HG03354 (cell line): ENCODE results near the gene SORL1.
A peak's percentile ranks its signal among the peaks of the same experiment; 100 is the strongest.

ENCODE experiments used
- ATAC-seq: cut with Tn5 transposase; IDR thresholded peaks from one replicate; pipeline ENCODE4 v1.9.1; 2021; ENCODE audit warnings: mild to moderate bottlenecking; ENCODE audit not compliant: unreplicated experiment, poor library complexity, severe bottlenecking

Gene SORL1

DNA sequence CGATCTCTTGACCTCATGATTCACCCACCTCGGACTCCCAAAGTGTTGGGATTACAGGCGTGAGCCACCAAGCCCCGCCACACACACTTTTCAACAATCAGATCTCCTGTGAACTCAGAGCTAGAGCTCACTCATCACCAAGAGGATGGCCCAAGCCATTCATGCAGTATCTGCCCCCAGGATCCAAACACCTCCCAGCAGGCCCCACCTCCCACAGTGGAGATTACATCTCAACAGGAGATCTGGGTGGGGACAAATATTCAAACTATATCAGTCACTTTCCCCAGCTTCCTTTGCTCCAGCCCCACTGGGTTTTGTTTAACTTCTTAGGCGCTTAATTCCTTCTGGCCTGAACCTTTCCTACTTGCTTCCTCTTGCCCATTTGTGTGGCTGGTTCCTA is 26.3 kb upstream of the SORL1 start:
- ATAC-seq = no peak

DNA sequence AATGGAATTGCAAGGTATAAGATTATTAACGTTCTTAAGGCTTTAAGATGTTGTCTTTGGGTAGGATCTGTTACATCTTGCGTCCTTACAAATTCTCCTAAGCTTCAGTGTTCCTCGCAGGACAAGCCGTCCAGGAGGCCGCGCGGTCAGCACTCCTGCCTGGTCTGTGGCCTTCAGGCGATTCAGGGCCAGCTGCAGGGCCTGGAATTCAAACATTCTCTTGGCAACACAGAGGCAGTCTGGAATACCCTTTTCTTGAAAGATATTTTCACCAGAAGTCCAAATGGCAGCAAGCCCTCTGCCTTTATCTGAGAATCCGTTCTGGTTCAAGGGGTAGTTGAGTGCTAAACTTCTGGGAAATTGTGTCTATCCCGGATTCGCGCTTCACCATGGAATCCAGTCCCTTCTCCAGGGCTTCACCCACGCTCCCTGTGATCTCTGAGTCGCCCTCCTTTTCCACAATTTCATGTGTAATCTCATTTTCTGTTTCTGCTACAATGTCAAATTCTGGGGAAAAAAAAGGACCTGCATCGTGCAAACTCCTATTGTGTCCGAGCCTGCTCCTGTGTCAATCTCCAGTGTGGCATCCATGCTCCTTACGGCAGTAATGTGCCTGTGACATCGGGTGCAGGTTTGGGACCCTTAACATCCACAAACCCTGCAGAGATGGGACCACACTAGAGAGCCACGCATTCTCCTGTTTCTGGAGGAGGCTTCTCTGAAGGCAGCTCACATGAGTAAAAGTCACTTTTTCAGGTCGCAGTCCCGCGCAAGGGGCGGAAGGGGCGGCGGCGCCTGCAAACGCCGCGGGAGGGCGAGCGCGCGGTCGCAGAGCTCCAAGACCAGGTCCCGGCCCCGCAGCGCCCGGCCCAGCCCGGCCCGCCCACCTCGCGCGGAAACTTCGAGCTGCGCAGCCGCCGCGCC is 25.4 kb upstream of the SORL1 start:
- ATAC-seq = peak; percentile 51

DNA sequence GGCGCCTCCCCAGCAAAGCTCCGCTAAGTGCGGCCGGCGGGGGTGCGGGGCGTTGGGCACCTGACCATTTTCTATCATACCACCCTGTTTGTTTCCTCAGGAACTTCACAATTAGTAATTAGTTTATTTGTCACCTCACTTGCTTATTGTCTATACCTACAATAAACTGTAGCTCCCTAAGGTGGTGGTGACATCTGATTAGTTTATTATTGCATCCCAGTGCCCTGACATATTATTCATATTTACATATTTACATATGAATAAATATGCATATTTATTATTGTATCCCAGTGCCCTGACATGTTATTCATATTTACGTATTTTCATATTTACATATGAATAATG is 24.7 kb upstream of the SORL1 start:
- ATAC-seq = no peak

DNA sequence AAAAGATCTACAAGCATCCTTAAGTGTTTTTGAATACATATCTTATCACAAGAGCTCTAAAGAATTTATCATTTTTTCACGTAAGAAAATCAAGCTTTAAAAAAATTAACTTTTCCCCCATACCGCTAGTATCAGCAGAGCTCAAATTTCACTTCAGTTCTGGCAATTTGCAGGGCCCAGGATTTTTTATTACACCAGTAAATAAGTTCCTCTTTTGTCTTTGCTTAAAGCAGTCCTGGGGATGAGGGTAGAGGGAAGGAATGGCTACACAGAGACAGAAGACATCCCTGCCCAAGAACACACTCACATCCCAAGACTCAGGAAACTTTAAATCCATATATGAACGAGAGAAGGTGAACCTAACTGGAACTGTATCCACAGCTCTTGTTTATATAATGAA is 22.6 kb upstream of the SORL1 start:
- ATAC-seq = no peak

DNA sequence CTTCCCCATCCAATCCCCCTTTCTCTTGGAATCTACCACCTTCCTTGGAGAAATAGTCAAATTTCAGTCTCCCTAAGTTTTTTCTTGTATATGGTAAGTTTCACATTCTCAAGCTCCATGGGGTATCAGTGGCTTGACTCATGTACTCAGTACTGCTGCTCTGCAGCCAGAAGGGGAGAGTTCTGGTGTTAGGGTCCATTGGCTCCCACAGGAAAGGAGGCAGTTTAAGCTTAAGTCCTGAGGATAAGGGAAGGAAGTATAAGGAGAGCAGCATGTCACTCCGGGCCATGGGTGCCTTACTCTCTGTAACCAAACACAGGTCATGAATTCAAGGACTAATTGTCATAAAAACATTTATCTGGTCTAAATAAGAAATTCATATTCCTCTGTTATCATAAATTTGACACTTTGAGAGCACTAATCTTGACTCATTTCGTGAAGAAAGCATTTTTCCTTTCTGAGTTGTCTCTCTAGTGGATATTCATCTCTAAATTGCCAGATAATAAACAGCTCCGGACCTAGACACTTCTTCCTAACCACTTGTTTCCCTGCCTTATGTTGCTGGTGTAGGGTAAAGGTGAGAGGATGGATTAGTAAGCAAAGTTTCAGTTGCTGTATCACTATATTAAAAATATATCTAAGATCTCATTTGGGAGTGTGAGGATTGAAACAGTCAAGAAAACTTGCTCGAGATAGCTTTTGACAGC is 20.1 kb upstream of the SORL1 start:
- no peak for ATAC-seq

DNA sequence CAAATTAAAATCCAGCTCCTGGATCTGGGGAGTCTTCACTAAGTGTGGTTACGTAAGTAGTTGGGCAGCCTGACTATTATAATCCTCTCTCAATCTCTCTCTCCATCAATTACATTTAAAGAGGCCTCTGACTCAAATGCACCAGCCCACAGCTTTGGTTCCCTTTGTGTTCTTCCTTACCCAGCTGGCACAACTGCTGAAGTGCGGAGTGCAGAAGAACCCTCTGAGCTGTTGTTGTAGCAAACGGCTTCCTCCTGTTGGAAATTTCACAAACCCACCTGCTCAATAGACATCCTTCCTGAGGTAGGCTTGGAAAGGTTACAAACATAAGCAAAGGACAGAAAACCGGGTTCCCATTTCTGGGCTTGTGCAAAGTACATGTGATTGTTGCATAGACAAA is 17.0 kb upstream of the SORL1 start:
- ATAC-seq = no peak

DNA sequence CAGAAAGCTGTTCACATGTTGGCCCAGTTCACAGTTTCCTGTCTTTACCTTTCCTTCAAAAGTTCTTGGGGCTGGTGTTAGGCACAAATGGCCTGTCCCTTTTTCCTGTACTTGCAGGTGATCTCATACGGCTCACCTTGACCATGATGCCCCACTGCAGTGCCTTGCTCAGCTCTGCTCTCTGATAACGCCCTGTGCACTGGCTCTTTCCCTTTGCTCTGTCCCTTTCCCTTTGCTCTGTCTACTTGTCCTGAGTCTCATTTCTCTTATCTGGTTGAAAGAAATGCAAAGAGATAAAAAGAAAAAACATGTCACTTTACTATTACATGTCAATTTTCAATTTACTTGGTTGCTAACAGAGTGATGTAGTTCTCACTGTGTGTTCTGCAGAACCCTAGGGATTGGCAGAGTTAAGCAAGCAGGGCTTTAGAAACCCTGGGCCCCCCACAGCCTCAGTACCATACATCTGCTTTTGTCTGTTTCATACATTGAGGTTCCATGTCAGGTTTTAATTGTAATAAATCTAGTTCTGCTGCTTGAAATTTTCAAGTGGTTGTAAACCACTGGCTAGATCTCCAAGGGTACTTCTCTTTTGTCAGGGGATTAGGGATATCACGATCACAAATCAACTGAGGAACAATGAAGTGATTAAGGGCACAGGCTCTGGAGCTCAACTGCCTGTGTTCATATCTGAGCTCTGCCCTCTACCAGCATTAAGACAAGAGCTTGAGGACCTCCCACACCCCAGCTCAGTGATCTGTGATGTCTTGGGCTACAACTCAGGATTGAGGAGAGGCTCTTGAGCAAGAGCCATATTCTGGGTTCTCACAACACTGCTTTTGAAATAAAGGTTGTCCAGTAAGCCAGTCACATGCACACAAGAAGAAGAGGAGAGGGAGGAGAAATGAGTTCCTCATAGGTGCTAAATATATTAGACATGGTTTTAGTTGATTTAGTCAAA is 16.3 kb upstream of the SORL1 start:
- no peak for ATAC-seq

DNA sequence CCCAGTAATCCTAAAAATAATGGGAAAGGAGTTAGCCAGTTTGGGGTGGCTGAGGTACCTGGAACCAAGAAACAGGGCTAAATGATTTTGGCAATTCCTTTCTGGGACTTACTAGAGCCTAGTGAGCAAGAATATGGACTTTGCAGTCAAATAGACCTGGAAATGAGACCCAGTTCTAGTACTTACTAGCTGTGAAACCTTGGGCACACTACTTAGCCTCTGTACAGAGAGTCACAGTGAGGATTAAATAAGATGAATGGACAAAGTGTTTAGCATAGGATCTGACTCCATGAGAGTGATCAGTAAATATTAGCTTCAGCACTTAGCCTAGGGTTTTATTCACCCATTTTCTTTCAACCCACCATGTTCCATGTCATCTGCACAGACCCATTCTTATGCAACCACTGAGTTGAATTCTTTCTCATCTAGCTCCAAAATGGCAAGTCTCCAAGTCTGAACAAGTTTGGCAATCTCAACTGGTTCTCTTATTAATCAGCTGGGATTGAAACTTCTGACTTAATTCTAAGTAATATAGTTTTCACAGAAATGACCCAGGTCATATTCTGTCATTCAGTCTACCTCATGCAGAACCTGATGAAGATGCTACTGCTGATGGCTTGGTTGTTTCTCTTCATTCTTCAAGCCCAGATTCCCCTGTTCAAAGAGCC is 15.0 kb upstream of the SORL1 start:
- no peak for ATAC-seq

DNA sequence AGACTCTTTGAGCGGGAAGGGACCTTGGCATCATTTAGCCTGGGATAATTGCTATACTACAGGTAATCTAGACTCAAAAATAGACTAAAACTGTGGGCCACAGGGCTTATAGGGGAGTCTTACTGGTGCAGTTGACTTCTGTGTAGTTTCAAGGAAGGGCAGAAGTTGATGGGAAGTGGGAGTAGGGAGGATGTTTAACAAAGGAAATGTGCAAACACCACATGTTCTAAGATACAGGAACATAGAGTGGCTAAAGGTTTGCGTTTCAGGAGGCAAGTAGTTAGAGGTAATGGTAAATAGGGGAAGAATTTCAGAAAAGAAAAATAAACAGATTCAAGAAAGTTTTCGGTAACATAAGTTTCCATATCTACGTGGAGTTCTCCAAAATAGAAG is 14.4 kb upstream of the SORL1 start:
- ATAC-seq = no peak

DNA sequence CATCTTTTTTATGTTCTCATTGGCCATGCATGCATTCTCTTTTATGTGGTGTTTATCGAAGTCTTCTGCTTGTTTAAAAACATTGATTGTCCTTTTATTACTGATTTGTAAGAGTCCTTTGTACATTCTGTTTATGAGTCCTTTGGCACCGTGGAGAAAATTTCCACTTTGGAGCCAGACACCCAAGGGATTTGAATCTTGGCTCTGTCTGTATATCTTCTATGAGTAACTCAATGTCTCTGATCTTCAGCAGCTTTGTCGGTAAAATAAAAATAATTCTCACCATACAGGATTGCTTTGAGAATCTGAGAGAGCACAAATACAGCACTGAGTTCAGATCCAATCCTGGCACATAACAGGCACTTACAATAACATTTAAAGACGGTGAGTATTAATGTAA is 12.8 kb upstream of the SORL1 start:
- ATAC-seq = no peak

DNA sequence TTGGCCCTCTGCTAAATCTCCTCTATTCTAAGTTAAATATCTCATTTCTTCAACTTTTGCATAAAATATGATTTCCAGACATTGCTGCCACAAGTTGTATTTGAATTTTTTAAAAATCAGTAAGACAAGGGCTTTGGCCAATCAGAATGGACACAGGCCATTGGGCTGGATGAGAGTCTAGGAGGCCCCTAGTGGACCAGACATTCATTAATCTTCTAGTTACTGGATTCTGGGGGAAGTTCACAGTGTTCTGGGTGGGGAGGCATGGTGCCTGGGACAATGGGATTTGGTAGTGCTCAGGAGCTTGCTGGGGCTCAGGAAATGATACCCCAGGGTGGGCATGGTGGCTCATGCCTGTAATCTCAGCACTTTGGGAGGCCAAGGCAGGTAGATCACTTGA is 12.4 kb upstream of the SORL1 start:
- ATAC-seq = no peak

DNA sequence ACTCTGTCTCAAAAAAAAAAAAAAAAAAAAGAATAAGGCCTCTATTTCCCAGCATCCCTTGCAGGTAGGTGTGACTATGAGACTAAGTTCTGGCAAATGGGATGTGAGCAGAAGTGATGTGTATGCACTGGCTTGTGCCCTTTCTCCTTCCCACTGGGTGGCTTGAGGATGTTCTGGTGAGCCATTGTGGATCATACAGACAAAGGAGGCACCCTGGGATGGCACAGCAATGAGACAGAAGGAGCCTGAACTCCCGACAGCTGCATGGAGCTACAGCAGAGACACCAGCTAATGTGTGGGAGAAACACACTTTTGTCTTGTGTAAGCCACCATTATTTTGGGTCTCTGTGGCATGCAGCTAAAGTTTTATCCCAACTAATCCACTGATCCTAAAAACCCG is 10.6 kb upstream of the SORL1 start:
- ATAC-seq = no peak

DNA sequence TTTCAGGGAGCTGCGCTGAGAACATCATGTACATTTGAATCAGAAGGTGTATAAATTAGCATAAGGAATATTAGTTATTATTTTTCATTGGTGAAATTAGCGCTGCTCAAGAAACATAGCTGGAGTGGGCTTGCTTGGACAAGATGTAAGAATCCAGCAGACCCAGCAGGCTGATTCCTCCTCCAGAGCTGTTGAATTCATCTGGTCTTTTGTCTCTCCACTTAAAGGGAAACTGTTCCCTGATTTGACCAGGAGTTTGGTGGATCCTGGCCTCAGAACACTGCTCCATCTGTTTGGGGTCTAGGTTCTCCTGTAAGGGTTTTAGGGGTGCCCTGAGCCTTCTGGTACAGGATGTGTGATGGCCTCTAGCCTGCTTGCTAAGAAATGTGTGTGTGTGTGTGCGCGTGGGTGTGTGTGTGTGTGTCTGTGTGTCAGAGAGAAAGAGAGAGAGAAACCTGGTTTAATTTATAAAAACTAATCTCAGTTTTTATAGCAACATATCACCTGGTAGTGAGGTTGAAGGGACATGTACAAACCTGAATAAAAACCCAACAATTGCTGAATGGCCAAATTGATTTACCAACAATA is 8.3 kb upstream of the SORL1 start:
- no peak for ATAC-seq

DNA sequence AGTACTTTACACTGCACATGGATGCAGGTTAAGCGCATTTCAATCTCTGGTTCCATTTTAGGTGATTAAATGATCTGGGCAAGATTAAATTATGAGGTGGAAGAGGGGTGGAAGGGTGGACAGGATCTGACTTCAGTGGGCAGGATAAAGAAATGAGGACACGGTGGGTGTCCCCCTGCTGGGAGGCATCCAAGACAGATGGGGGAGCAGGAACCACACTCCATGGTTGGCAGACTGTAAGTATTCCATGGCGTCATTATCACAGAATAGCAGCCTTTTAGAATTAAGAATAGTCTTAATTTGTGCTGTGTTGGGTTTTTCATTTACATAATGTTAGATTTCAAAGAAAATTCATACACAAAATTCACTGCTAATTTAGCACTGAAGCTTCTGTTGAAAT is 7.6 kb upstream of the SORL1 start:
- ATAC-seq = no peak

DNA sequence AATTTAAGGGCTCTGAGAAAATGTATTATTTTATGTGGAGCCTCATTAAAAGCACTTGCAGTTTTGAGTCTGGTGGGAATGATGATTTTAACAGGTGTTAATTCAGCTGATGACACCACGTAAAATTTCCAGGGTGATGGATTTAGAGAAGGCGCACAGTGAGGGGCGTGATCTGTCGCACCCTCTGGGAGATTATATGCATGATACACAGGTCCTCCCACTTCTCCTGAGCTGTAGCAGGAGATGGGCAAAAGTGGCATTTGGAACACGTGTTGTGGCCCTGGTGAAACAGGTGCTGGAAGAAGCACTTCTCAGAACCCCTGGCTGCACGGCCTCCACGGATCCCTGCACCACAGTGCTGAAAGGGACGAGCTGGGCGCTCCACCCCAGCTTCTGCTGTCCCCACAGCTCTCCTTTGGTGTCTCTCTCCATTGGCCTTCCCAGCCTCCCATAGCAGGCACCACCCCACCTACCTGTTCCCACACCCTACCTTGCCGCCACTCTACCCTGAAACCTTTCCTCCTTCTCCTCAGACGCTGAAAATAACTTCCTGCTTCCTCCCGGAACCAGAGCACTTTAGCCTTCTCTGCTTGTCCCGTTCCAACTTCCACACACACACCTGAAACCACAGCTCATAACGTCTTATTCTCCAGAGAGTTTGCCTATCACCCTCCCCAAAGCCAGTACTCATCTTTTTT is 6.9 kb upstream of the SORL1 start:
- ATAC-seq = peak; percentile 14

DNA sequence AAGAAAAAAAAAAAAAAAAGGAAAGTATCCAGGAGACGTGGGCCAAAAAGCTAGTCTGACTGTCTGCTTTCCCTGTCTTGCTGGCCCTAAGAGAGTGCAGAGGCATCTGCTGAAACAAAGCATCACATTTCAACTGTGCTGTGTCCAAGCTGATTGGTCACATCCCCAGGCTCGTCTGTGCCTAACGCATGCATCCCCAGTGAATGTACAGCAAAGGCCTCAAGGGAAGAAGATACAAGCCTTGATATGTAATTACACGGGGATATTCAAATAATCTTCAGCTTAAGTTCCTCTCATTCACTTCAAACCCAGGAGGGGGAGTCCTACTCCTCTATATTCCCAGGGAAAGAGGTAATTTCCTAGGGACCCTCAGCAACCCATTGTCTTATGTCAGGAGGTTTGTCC is 5.4 kb upstream of the SORL1 start:
- peak; percentile 29 for ATAC-seq

DNA sequence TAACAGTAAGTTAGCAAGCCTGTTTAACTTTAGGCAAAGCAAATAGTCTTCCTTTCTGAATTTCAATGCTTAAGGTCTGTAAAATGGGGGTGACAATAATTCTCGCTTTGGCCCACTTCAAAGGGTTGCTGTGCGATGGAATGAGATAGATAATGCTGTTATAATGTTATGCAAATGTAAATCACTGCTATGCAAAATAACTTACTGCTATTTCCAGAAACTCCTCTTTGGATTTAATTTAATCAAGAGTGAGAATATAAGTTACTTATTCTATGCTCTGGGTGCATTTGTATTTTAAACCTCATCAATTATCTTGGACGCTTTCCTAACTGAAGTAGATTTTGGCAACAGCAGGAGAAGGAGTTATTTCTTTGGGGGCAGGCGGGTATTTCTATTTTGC is 4.1 kb upstream of the SORL1 start:
- no peak for ATAC-seq

DNA sequence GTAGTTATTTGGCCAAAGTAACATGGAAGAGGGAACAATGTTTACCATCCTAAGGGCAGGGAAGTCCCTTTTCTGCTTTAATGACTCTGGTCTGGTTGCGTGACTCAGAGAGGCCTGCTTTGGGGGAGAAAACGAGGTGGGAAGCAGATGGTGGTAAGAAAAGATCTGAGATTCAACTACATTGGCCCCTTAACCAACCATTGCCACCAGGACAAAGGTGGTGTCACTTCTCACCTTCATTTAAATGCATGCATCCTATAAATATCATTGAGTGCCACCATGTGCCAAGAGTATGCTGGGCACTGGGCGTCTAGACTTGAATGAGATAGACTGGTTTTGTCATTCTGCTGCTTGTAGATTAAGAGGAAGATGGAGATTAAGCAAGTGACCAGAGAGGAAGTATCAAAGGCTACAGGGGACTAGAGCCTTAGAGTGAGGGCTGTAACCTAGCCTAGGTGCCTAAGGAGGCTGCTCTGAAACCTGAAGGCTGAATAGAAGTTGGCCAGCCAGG is 3.6 kb upstream of the SORL1 start:
- no peak for ATAC-seq

DNA sequence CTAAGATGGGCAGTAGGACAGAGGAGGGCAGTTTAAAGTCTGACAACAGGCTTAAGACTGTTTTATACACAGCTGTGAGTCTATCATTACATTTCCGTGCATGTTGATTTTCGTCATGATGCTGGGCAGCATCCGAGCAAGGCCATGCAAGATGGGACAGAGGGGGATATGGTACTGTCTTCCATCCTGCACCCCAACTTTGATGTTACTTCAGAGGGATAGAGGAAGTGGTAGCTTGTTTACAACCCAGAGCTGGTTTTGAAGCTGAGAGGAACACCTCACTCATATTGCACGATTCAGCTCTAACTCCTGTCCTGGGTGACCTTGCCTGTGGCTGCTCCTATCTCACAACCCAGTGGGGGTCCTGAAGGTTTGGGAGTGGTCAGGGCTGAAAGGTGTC is 3.0 kb upstream of the SORL1 start:
- no peak for ATAC-seq
